ENCODE measurements around the gene EFCAB11. TPM values are rescaled to one million over a fixed set of nuclear protein-coding genes. Genes with fewer than 3 reads are reported as not detected.

The EFCAB11 gene
- total and polyA plus RNA-seq, 2 of the 8 experiments (the other 6 are each of a cell fraction or from before 2014, with no cell fraction given), result 6.8 to 12.8 TPM

DNA sequence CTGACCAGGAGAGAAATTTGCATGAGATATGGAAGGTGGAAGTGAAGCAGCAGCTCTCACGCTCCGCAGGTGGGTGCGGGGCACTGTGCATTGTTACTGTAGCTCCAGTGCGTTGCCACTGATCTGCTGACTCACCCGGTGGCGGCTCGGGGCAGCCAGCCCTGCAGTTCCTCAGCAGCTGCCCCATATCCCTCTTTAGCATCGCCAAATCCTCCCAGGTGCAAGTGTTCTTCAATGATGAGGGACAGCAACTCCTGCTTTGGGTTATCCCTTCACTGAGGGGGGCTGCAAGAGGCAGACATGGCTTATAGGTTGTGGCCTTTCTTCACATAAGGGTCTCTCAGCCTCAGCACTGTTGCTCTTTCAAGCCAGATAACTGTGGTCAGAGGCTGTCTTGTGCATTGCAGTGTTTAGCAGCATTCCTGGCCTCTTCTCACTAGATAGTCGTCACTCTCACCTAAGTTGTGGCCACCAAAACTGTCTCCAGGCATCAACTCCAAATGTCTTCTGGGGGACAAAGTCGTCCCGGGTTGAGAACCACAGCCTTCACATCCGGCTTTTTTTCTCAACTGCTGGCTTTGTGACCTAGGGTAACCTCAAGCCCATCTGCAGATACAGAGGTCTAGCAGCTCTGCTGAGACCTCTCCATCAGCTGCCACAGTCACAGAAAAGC lies 180.8 kb downstream of the EFCAB11 start (continued):
- TF ChIP-seq POLR2AphosphoS5 (IDR thresholded peaks at IDR 0.05; ENCODE audit: low read depth, low read length) (no peak), RNF2 (IDR thresholded peaks at IDR 0.05; ENCODE audit: borderline replicate concordance, low read depth, low read length, missing control alignments, poor library complexity, severe bottlenecking) (no peak), TBP (IDR thresholded peaks at IDR 0.05; ENCODE audit: low read depth, low read length) (no peak), YY1 (IDR thresholded peaks at IDR 0.05; ENCODE audit: low read depth, low read length) (no peak), CTBP2 (IDR thresholded peaks at IDR 0.05; ENCODE audit: borderline replicate concordance, insufficient read depth, insufficient read length, low read length) (no peak), EP300 (IDR thresholded peaks at IDR 0.05; ENCODE audit: borderline replicate concordance in 1 of 2, low read depth in 2 of 2, low read length in 2 of 2) (no peak), TEAD4 (IDR thresholded peaks at IDR 0.05; ENCODE audit: low read depth, low read length) (peak; percentile 28; the same call in 1 of the 2 replicates), GTF2F1 (IDR thresholded peaks at IDR 0.05; ENCODE audit: borderline replicate concordance, low read depth, low read length) (no peak), SIRT6 (IDR thresholded peaks at IDR 0.05; ENCODE audit: low read length) (no peak), CBX5 (IDR thresholded peaks at IDR 0.05; ENCODE audit: low read depth, low read length) (no peak), SP4 (IDR thresholded peaks at IDR 0.05; ENCODE audit: low read length) (no peak), JUN (IDR thresholded peaks at IDR 0.05; ENCODE audit: low read depth, low read length) (no peak), NRF1 (IDR thresholded peaks at IDR 0.05; ENCODE audit: low read depth, low read length) (no peak), TAF7 (optimal IDR thresholded peaks at IDR 0.05; ENCODE audit: borderline replicate concordance, low read depth, low read length) (no peak), RAD21 (IDR thresholded peaks at IDR 0.05 in 1 of 2, conservative IDR thresholded peaks at IDR 0.05 in 1 of 2; ENCODE audit: low read depth in 2 of 2, low read length in 2 of 2) (peak; percentile 22 to 26; a peak in 3 of 4 replicates), KDM1A (IDR thresholded peaks at IDR 0.05; ENCODE audit: borderline replicate concordance, low read length) (no peak; the same call in 1 of the 2 replicates), ASH2L (IDR thresholded peaks at IDR 0.05; ENCODE audit: low read length) (peak; percentile 44), EGR1 (IDR thresholded peaks at IDR 0.05; ENCODE audit: borderline replicate concordance, low read depth, low read length) (no peak), SRF (IDR thresholded peaks at IDR 0.05; ENCODE audit: low read depth, low read length) (no peak), POLR2A (IDR thresholded peaks at IDR 0.05; ENCODE audit: control extremely low read depth in 1 of 2, low read depth in 2 of 2, low read length in 2 of 2) (no peak), GABPA (IDR thresholded peaks at IDR 0.05; ENCODE audit: borderline replicate concordance, insufficient read depth, low read length) (no peak)
- TF ChIP-seq, protein P1, sequence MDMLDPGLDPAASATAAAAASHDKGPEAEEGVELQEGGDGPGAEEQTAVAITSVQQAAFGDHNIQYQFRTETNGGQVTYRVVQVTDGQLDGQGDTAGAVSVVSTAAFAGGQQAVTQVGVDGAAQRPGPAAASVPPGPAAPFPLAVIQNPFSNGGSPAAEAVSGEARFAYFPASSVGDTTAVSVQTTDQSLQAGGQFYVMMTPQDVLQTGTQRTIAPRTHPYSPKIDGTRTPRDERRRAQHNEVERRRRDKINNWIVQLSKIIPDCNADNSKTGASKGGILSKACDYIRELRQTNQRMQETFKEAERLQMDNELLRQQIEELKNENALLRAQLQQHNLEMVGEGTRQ (IDR thresholded peaks at IDR 0.05; ENCODE audit: low read length), result no peak
- TF ChIP-seq, protein P2, sequence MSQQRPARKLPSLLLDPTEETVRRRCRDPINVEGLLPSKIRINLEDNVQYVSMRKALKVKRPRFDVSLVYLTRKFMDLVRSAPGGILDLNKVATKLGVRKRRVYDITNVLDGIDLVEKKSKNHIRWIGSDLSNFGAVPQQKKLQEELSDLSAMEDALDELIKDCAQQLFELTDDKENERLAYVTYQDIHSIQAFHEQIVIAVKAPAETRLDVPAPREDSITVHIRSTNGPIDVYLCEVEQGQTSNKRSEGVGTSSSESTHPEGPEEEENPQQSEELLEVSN (IDR thresholded peaks at IDR 0.05), result no peak
